ENCODE data around the gene GALNTL6. TPM values are rescaled to one million over a fixed set of nuclear protein-coding genes. Genes with fewer than 3 reads are reported as not detected.

Gene GALNTL6
- polyA plus RNA-seq, 1 donor from 2014 or later: 14.9 TPM

GRCh38 chr4:171876636-171877035, 63.4 kb downstream of the GALNTL6 start:
- H3K79me2 ChIP-seq (replicated peaks; ENCODE audit: insufficient read depth, low read length): no peaks in the 10 kb centered on the region
- H3K4me3 ChIP-seq (ENCODE audit: low read length): no peak overlapping the region
- no peaks in the 10 kb centered on the region for H3K36me3 ChIP-seq (ENCODE audit: insufficient read depth, low read length)
- H3F3A ChIP-seq (ENCODE audit: insufficient read depth, low read length, poor library complexity, severe bottlenecking): no peaks in the 10 kb centered on the region
- H3K9ac ChIP-seq (ENCODE audit: low read length): no peak overlapping the region
- H2AFZ ChIP-seq (ENCODE audit: low read depth, low read length): no peak overlapping the region
- no peak overlapping the region for H3K4me2 ChIP-seq (ENCODE audit: low read length)
- no peaks in the 10 kb centered on the region for H3K9me3 ChIP-seq (ENCODE audit: low read length)
- no peaks in the 10 kb centered on the region for H3K27me3 ChIP-seq (ENCODE audit: insufficient read depth, low read depth, low read length)
- no peak for TF ChIP-seq MXI1 (conservative IDR thresholded peaks at IDR 0.05; ENCODE audit: poor library complexity, severe bottlenecking)
- TF ChIP-seq TAF1 (IDR thresholded peaks at IDR 0.05; ENCODE audit: low read depth): no peak
- no peak for TF ChIP-seq REST (IDR thresholded peaks at IDR 0.05; ENCODE audit: borderline replicate concordance)
- TF ChIP-seq RAD21 (conservative IDR thresholded peaks at IDR 0.05): no peak
- no peak for TF ChIP-seq SMC3 (conservative IDR thresholded peaks at IDR 0.05; ENCODE audit: poor library complexity)
- TF ChIP-seq CTCF (IDR thresholded peaks at IDR 0.05; ENCODE audit: poor library complexity, severe bottlenecking): no peak
- no peak for TF ChIP-seq POLR2AphosphoS5 (IDR thresholded peaks at IDR 0.05)
- TF ChIP-seq EZH2 (IDR thresholded peaks at IDR 0.05; ENCODE audit: borderline replicate concordance, insufficient read depth, low read length, poor library complexity, severe bottlenecking): no peak
- no peak for TF ChIP-seq EP300 (conservative IDR thresholded peaks at IDR 0.05; ENCODE audit: poor library complexity, severe bottlenecking)
- H4K20me1 ChIP-seq (ENCODE audit: insufficient read depth): no peaks in the 10 kb centered on the region
- H3K9me2 ChIP-seq (ENCODE audit: insufficient read depth, low read length): no peaks in the 10 kb centered on the region
- no peak overlapping the region for H3K27ac ChIP-seq (ENCODE audit: low read length)

DNA sequence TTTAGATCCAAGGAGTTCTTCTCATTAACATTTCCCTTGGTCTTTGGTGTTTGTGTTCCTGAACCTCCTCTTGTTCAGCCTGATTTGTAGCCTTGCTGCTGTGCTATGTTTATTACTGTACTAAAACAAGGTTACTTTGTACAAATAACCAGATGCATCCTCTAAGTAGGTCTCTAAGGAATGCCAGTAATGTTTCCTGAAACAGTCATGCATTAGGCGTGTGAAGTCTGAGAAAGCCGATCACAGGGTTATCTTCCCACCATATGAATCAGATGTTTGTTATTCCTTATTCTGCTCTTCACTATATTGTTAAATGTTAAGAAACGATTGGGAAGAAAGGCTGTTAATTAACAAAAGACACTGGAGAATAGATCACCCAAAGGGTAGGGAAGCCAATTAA, 66.9 kb downstream of the GALNTL6 start:
- TF ChIP-seq TAF1 (IDR thresholded peaks at IDR 0.05; ENCODE audit: low read depth): no peak
- TF ChIP-seq MXI1 (conservative IDR thresholded peaks at IDR 0.05; ENCODE audit: poor library complexity, severe bottlenecking): no peak
- TF ChIP-seq CTCF (IDR thresholded peaks at IDR 0.05; ENCODE audit: poor library complexity, severe bottlenecking): no peak
- TF ChIP-seq SMC3 (conservative IDR thresholded peaks at IDR 0.05; ENCODE audit: poor library complexity): no peak
- TF ChIP-seq EP300 (conservative IDR thresholded peaks at IDR 0.05; ENCODE audit: poor library complexity, severe bottlenecking): no peak
- no peak for TF ChIP-seq REST (IDR thresholded peaks at IDR 0.05; ENCODE audit: borderline replicate concordance)
- no peak for TF ChIP-seq POLR2AphosphoS5 (IDR thresholded peaks at IDR 0.05)
- TF ChIP-seq RAD21 (conservative IDR thresholded peaks at IDR 0.05): no peak
- TF ChIP-seq EZH2 (IDR thresholded peaks at IDR 0.05; ENCODE audit: borderline replicate concordance, insufficient read depth, low read length, poor library complexity, severe bottlenecking): no peak
- H2AFZ ChIP-seq (ENCODE audit: low read depth, low read length): no peak overlapping the region
- H3K36me3 ChIP-seq (ENCODE audit: insufficient read depth, low read length): no peaks in the 10 kb centered on the region
- H3F3A ChIP-seq (ENCODE audit: insufficient read depth, low read length, poor library complexity, severe bottlenecking): no peaks in the 10 kb centered on the region
- H3K9me3 ChIP-seq (ENCODE audit: low read length): no peaks in the 10 kb centered on the region
- H3K27ac ChIP-seq (ENCODE audit: low read length): no peak overlapping the region
- no peak overlapping the region for H3K9ac ChIP-seq (ENCODE audit: low read length)
- no peak overlapping the region for H3K4me3 ChIP-seq (ENCODE audit: low read length)
- no peaks in the 10 kb centered on the region for H3K9me2 ChIP-seq (ENCODE audit: insufficient read depth, low read length)
- no peak overlapping the region for H3K4me2 ChIP-seq (ENCODE audit: low read length)
- H3K27me3 ChIP-seq (ENCODE audit: insufficient read depth, low read depth, low read length): no peaks in the 10 kb centered on the region
- no peaks in the 10 kb centered on the region for H3K79me2 ChIP-seq (replicated peaks; ENCODE audit: insufficient read depth, low read length)
- H4K20me1 ChIP-seq (ENCODE audit: insufficient read depth): no peaks in the 10 kb centered on the region
